Effector memory CD8-positive, alpha-beta T cell (primary cell): ENCODE measurements around the gene STK32A.

Source experiments
- ATAC-seq: fragments of 150-1000 bp; cut with Tn5 transposase; replicated peaks from 2 replicates; pipeline ENCODE4 v1.10.0; 2021; ENCODE audit warnings: mild to moderate bottlenecking, moderate library complexity
- DNase-seq, 3 experiments: peaks; one replicate each; pipeline ENCODE4 v3.0.0; 2021
- H3K27ac Mint-ChIP-seq, 2 donors: one replicate each; pipeline ENCODE4 v1.8.0; 2022; ENCODE audit warnings: mild to moderate bottlenecking in 2 of 2, mixed read lengths in 2 of 2, moderate library complexity in 2 of 2
- H3K27me3 Mint-ChIP-seq, 2 donors: one replicate each; pipeline ENCODE4 v1.8.0; 2022; ENCODE audit warnings: mixed read lengths in 2 of 2
- H3K36me3 Mint-ChIP-seq: one replicate; pipeline ENCODE4 v1.8.0; 2022; ENCODE audit warnings: mild to moderate bottlenecking, moderate library complexity, mixed read lengths; ENCODE audit not compliant: insufficient read depth
- H3K4me1 Mint-ChIP-seq, 2 donors: one replicate each; pipeline ENCODE4 v1.8.0; 2022; ENCODE audit warnings: low read depth in 2 of 2, mixed read lengths in 2 of 2
- H3K4me3 Mint-ChIP-seq, 2 donors: one replicate each; pipeline ENCODE4 v1.8.0; 2022; ENCODE audit warnings: mild to moderate bottlenecking in 2 of 2, mixed read lengths in 2 of 2, moderate library complexity in 2 of 2
- H3K9me3 Mint-ChIP-seq, 2 donors: one replicate each; pipeline ENCODE4 v1.8.0; 2022; ENCODE audit warnings: mixed read lengths in 2 of 2

The STK32A gene

GRCh38 chr5:147393874-147394672 is 159.2 kb downstream of the STK32A start:
- no peak for ATAC-seq
- H3K4me3 Mint-ChIP-seq = no peak overlapping the region
- H3K4me1 Mint-ChIP-seq = no peaks in the 10 kb centered on the region
- no peaks in the 10 kb centered on the region for H3K36me3 Mint-ChIP-seq
- no peak for DNase-seq
- H3K27me3 Mint-ChIP-seq = peaks cover 28 to 41% of the 10 kb centered on the region in 2 donors
- no peaks in the 10 kb centered on the region for H3K9me3 Mint-ChIP-seq
- H3K27ac Mint-ChIP-seq = no peak overlapping the region

DNA sequence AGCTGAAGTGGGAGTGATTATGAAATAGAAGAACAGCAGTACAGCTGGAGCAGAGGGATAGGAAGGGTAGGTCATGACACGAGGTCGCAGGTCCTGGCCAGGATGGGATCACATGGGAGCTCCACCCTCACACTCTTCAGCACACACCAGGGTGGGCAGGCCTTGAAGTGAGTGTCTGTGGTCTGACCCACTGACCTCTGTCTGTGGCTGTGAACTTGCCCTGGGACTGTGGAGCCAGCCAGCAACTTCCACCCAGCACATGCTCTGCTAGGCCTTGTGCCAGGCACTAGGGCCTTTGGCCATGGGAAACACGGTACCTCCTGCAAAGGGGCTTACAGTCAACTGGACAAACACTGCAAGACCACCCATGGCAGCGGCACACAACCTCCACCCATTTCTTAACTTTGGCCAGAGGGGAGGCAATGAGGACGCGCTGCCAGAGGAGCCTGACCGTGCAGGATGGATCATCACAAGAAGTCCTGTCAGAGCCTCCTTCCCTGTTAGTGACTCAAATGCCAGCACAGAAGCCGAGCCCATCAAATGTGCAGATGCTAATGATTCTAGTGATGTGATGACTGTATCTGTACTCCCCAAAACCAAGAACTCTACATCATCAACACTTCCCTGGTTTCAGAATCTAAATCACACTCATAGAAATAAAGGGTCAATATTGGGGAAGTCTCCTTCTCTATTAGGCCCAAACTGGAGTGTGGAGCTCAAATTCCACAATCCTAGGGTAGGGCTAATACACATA is 161.4 kb downstream of the STK32A start:
- H3K4me1 Mint-ChIP-seq = no peaks in the 10 kb centered on the region
- ATAC-seq (no peak), DNase-seq (no peak)
- H3K27ac Mint-ChIP-seq = no peak overlapping the region
- no peak overlapping the region for H3K4me3 Mint-ChIP-seq
- no peaks in the 10 kb centered on the region for H3K36me3 Mint-ChIP-seq
- peaks cover 17 to 27% of the 10 kb centered on the region in 2 donors for H3K27me3 Mint-ChIP-seq
- no peaks in the 10 kb centered on the region for H3K9me3 Mint-ChIP-seq

DNA sequence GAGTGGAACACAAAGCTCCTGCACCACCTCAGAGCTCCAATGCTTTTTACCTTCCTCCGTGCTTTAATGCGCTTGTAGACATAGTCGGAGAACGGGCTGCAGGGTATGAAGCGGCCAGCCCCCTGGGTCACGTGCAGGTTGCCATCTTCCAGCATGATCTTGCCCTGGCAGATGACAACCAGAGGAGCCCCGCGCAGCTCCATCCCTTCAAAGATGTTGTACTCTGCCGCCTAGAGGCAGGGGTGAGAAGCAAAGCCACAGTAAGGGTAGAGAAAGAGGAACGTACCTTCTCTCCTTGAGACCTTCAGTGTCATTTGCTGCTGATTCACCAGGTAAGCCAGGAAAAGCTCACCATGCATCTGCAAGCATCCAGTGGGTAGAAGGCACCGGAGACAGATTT is 162.8 kb downstream of the STK32A start:
- Mint-ChIP-seq H3K9me3 (no peaks in the 10 kb centered on the region), H3K36me3 (no peaks in the 10 kb centered on the region), H3K27ac (no peak overlapping the region), H3K27me3 (peaks cover 12 to 20% of the 10 kb centered on the region in 2 donors), H3K4me1 (no peaks in the 10 kb centered on the region), H3K4me3 (no peak overlapping the region)
- DNase-seq (no peak), ATAC-seq (no peak)

DNA sequence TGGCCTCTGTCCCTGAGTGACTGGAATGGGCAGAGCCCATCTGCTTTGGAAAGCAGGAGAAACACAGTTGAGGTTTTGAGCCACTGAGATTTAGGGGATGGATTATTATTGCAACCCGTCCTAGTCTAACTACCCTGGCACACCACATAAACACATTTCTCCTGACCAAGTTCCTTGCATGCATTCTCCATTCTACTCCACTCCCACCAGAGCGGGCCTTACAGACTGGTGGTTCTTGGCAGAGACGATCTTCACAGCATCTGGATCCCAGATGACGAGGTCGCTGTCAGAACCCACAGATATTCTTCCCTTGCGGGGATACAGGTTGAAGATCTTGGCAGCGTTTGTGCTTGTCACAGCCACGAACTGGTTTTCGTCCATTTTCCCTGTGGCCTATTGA is 164.0 kb downstream of the STK32A start:
- Mint-ChIP-seq H3K9me3 (no peaks in the 10 kb centered on the region), H3K4me3 (no peak overlapping the region), H3K27ac (no peak overlapping the region), H3K27me3 (peaks cover under 1 to 10% of the 10 kb centered on the region in 2 donors), H3K4me1 (no peaks in the 10 kb centered on the region), H3K36me3 (no peaks in the 10 kb centered on the region)
- no peak for ATAC-seq
- no peak for DNase-seq

- Mint-ChIP-seq H3K36me3 (no peaks in the 10 kb centered on the region), H3K9me3 (no peaks in the 10 kb centered on the region), H3K27ac (no peak overlapping the region), H3K4me1 (peaks cover 0 to 2% of the 10 kb centered on the region in 2 donors), H3K27me3 (peaks cover 0 to 19% of the 10 kb centered on the region in 2 donors), H3K4me3 (no peak overlapping the region)
- no peak for ATAC-seq
- DNase-seq = no peak
These were observed 165.4 kb downstream of the STK32A start for GRCh38 chr5:147400126-147400809.

- Mint-ChIP-seq H3K4me1 (peaks cover 0 to 2% of the 10 kb centered on the region in 2 donors), H3K27me3 (peaks cover 0 to 19% of the 10 kb centered on the region in 2 donors), H3K36me3 (no peaks in the 10 kb centered on the region), H3K27ac (no peak overlapping the region), H3K9me3 (no peaks in the 10 kb centered on the region), H3K4me3 (no peak overlapping the region)
- ATAC-seq = no peak
- DNase-seq = no peak
These were observed 166.1 kb downstream of the STK32A start for GRCh38 chr5:147400881-147401280.

DNA sequence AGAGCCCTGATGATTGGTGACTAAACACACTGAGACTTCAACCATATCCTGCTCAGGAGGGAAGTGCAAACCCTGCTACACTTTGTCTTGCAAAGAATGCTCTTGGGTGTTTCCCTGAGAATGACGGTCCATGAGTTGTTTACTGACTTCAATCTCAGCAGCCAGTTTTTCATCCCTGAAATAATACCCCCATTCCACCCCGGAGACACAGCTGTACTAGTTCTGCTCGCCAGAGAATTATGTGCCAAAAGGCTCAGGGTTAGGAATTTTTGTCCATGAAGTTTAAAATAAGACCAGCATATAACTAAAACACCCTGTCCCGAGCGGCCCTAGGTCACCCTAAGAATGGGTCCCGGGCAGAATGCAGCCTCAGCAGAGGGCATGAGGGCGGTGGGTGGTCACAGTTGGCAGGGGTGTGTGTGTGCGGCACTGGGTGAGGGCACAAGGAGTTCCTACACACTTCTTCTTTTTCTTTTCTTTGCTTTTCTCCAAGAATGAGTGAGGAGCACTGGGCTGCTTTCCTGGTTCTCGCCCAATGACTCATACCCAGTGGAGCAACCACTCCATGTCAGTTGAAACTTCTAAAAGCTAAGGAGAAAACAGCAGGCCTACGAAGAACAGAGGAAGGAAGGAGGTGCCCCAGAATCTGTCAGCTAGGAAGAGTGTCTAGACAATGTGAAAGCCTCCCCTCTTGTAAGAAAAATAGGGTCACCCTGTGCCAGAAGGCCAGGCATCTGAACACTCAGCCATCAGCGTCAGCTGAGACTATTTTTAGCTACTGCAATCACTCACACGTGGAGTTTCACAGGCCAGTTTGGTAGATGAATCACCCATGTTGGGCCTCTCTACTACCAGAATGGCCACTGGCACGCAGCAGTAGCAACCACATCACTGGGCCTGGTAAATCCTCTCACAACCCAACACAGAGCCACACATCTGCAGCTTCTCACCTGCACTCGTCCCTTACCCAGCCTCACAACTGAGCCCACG is 169.1 kb downstream of the STK32A start:
- Mint-ChIP-seq H3K27me3 (peaks cover 11 to 19% of the 10 kb centered on the region in 2 donors), H3K9me3 (no peaks in the 10 kb centered on the region), H3K4me1 (peaks cover 0 to 2% of the 10 kb centered on the region in 2 donors), H3K36me3 (no peaks in the 10 kb centered on the region), H3K27ac (no peak overlapping the region), H3K4me3 (no peak overlapping the region)
- no peak for ATAC-seq
- DNase-seq = no peak

GRCh38 chr5:147404706-147405105 is 169.9 kb downstream of the STK32A start:
- no peaks in the 10 kb centered on the region for H3K9me3 Mint-ChIP-seq
- H3K27ac Mint-ChIP-seq = no peak overlapping the region
- DNase-seq (no peak), ATAC-seq (no peak)
- peaks cover 11 to 19% of the 10 kb centered on the region in 2 donors for H3K27me3 Mint-ChIP-seq
- H3K4me1 Mint-ChIP-seq = peaks cover 0 to 2% of the 10 kb centered on the region in 2 donors
- no peak overlapping the region for H3K4me3 Mint-ChIP-seq
- no peaks in the 10 kb centered on the region for H3K36me3 Mint-ChIP-seq

DNA sequence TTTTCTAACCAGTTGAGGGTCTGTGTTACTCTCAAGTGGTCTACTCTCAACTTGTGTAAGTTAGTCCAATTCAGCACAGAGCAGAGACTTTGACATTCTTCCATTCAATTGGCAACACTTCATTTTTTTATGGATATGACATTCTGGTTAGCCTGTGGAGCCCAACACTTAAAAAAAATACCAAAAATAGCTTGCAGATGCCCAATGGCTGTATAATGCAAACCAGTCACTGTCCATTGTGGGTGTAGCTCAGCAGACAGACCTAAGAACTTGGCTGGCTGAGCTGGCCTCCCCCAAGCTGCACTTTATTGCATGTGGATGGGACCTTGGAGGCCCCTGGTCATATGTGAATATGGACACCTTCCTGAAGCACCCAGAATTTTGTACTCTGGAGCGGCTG is 171.8 kb downstream of the STK32A start:
- no peaks in the 10 kb centered on the region for H3K36me3 Mint-ChIP-seq
- peaks cover 11 to 13% of the 10 kb centered on the region in 2 donors for H3K27me3 Mint-ChIP-seq
- ATAC-seq (no peak), DNase-seq (no peak)
- H3K4me1 Mint-ChIP-seq = peaks cover 0 to 2% of the 10 kb centered on the region in 2 donors
- no peak overlapping the region for H3K4me3 Mint-ChIP-seq
- no peak overlapping the region for H3K27ac Mint-ChIP-seq
- H3K9me3 Mint-ChIP-seq = no peaks in the 10 kb centered on the region

- peaks cover 0 to 2% of the 10 kb centered on the region in 2 donors for H3K4me1 Mint-ChIP-seq
- H3K36me3 Mint-ChIP-seq = no peaks in the 10 kb centered on the region
- no peak overlapping the region for H3K4me3 Mint-ChIP-seq
- H3K27ac Mint-ChIP-seq = no peak overlapping the region
- DNase-seq (no peak), ATAC-seq (no peak)
- H3K27me3 Mint-ChIP-seq = peaks cover 11 to 13% of the 10 kb centered on the region in 2 donors
- no peaks in the 10 kb centered on the region for H3K9me3 Mint-ChIP-seq
These were observed 172.4 kb downstream of the STK32A start for GRCh38 chr5:147407094-147407681.

GRCh38 chr5:147408980-147409379 is 174.2 kb downstream of the STK32A start:
- DNase-seq (no peak), ATAC-seq (no peak)
- H3K4me1 Mint-ChIP-seq = peaks cover 0 to 2% of the 10 kb centered on the region in 2 donors
- no peak overlapping the region for H3K27ac Mint-ChIP-seq
- H3K4me3 Mint-ChIP-seq = no peak overlapping the region
- peaks cover 15 to 16% of the 10 kb centered on the region in 2 donors for H3K27me3 Mint-ChIP-seq
- H3K36me3 Mint-ChIP-seq = no peaks in the 10 kb centered on the region
- H3K9me3 Mint-ChIP-seq = no peaks in the 10 kb centered on the region

GRCh38 chr5:147410496-147411358 is 175.9 kb downstream of the STK32A start:
- DNase-seq = no peak
- Mint-ChIP-seq H3K9me3 (no peaks in the 10 kb centered on the region), H3K36me3 (no peaks in the 10 kb centered on the region), H3K27me3 (peaks cover 23 to 24% of the 10 kb centered on the region in 2 donors), H3K4me1 (no peaks in the 10 kb centered on the region), H3K4me3 (no peak overlapping the region), H3K27ac (no peak overlapping the region)
- no peak for ATAC-seq
